Epithelial cell of proximal tubule (primary cell): ENCODE results near the gene ADAMTSL5. TPM values are rescaled to one million over a fixed set of nuclear protein-coding genes. Genes with fewer than 3 reads are reported as not detected.

Experiments used
- DNase-seq: peaks from one replicate; pipeline ENCODE4 v3.0.0-alpha.2; 2011; ENCODE audit warnings: low read depth
- H3K4me3 ChIP-seq: 2 replicates; pipeline ENCODE4 v1.5.1; 2011; ENCODE audit warnings: low read depth, mild to moderate bottlenecking, low read length
- CTCF ChIP-seq: conservative IDR thresholded peaks from 2 replicates; pipeline ENCODE4 v1.5.1; 2012; ENCODE audit warnings: low read depth, mild to moderate bottlenecking, low read length
- total RNA-seq: library from RNA; depleted of rRNA; stranded (reverse); fragments of >200 nt; gene quantifications from 2 replicates; pipeline ENCODE4 v1.2.3, GENCODE V29; 2015

Gene ADAMTSL5
- total RNA-seq, 1 donor from 2014 or later = 0.23 TPM

DNA sequence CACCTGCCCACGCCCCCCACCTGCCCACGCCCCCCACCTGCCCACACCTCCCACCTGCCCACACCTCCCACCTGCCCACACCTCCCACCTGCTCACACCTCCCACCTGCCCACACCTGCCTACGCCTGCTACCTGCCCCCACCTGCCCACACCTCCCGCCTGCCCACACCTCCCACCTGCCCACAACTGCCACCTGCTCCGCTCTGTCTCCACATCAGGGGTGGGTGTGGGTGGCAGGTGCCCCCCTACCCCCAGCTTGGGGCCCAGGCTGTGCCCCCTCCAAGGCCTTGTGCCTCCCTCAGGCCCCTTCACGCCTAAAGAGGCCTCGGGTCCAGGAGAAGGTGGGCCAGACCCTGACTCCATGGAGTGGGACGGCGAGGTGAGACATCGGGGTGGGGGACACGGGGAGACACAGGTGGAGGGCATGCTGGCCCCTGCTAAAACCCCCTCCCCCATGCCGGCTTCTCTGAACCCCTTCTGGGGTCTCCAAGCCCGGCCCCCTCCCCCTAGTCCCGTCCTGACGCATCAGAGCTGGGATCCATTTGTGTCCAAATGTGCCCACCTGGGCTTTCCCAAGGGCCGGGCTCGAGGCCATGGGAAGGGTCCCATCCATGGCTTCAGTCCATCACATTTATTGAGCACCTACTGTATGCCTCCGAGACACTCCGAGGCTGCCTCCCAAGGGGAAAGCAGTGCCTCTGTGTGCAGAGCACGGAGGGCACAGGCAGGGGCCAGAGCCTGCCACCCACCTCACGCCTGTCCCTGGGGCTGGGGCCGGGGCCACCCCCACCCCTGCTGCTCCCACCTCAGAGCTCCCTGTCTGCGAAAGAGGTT, 16.0 kb upstream of the ADAMTSL5 start:
- no peak for TF ChIP-seq CTCF
- no peak for DNase-seq
- no peak overlapping the region for H3K4me3 ChIP-seq

GRCh38 chr19:1527650-1528309, 15.0 kb upstream of the ADAMTSL5 start:
- TF ChIP-seq CTCF = no peak
- DNase-seq = no peak
- H3K4me3 ChIP-seq = no peak overlapping the region

DNA sequence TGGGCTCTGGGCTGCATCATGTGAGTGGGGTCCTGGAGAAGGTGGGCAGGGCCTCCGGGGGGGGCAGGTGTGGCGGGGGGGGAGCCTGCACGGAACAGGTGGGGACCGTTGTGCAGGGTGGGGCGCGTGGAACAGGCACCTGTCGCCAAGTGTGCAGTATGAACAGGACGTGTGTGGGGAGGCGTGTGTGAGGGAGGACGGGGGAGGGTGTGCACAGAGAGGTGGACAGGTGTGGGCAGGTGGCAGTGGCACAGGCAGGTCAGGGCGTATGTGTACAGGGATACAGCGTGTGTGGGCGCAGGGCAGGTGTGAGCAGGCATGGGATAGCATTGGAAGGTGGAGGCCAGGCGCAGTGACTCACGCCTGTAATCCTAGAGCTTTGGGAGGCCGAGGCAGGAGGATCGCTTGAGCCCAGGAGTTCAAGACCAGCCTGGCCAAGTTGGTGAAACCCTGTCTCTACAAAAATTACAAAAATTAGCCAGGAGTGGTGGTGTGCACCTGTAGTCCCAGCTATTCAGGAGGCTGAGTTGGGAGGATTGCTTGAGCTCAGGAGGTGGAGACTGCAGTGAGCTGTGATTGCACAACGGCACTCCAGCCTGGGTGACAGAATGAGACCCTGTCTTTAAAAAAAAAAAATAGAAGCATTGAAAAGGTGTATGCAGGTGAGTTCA, 14.3 kb upstream of the ADAMTSL5 start:
- no peak for TF ChIP-seq CTCF
- no peak for DNase-seq
- H3K4me3 ChIP-seq = no peak overlapping the region

DNA sequence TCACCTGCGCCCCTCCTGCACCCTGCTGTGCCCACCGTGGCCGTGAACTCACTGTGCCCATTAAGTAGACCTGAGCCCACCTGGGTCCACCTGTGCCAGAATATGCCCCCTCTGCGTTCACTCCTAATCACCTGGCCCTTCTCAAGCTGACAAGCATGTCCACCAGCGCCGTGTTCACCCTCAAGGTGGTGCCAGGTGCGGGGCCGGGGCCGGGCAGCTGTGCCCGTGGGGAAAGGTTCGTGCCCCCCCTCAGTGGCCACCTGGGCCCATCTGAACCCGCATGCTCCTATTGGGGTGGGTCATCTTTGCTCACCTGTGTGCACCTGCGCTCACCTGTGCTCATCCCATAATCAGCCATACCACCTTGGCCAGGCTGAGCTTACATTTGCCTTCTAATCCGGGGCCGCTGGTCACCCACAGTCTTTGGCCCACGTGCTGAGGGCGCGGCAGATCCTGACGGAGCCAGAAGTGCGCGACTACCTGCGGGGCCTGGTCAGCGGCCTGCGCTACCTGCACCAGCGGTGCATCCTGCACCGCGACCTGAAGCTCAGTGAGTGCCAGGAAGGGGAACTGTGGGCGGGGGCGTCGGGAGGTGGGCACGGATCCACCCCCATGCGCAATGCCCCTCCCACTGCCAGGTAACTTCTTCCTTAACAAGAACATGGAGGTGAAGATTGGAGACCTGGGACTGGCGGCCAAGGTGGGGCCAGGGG, 13.4 kb upstream of the ADAMTSL5 start:
- no peak for TF ChIP-seq CTCF
- DNase-seq = no peak
- H3K4me3 ChIP-seq = no peak overlapping the region

DNA sequence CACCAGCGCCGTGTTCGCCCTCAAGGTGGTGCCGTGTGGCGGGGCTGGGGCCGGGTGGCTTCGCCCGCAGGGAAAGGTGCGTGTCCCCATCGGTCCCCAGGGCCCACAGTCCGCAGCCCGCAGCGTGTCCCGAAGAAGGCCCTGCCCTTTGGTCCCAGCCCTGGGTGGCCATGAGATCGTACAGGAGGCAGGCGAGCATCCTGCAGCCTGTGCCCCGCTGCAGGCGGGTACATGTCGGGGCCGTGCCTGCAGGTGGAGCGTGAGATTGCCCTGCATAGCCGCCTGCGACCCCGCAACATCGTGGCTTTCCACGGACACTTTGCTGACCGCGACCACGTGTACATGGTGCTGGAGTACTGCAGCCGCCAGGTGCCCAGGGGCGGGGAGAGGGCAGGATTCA, 12.5 kb upstream of the ADAMTSL5 start:
- TF ChIP-seq CTCF = no peak
- no peak for DNase-seq
- no peak overlapping the region for H3K4me3 ChIP-seq

DNA sequence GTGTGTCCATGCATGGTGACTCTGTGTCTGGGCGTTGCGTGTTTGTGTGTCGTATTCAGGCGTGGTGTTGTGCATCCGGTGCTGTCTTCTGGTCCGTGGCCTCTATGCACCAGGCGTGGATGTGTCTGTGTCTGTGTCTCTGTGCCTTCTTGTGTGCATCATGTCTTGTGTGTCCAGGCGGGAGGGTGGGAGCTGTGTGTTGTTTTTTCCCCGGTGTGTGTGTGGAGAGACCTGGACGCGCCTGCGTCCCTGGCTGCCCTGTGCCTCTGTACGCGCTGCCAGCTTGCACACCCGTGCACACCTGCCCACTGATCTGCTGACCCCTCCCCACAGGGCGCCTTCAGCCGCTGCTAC, 12.1 kb upstream of the ADAMTSL5 start:
- no peak for DNase-seq
- no peak for TF ChIP-seq CTCF
- no peak overlapping the region for H3K4me3 ChIP-seq
